GM21381 (cell line): ENCODE results near the gene VASH1.
"Not testable (repeated sequence)": the region's sequence is repeated elsewhere in the genome, so short reads cannot be mapped to it uniquely, and the experiment has no call there.

ENCODE experiments used
- ATAC-seq: cut with Tn5 transposase; IDR thresholded peaks from one replicate; pipeline ENCODE4 v1.9.1; 2021; ENCODE audit warnings: mild to moderate bottlenecking, moderate library complexity; ENCODE audit not compliant: unreplicated experiment

The VASH1 gene

GRCh38 chr14:76761136-76761959, at the start of gene VASH1:
TSS of gene VASH1 (plus strand) at chr14:76761468. CDS start at chr14:76762822, 1,354 bp downstream.
- peak; percentile 77 for ATAC-seq

DNA sequence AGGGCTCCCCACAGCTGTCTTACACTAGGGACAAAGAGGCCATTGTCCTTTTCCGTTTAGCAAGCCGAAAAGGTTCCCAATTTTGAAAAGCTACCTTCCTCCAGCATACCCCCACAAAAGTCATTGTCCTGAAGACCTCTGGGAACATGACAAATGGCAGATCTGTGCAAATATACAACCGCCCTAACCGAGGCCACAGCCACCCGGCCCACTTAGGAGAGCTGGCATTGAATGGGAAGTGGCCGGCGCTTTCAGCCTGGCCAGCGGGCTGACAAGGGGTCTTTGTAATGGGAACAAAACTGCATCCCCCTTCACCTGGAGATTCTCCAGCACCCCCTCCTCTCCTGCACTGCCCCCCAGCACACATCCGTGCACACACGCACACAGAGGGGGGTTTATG, 48.1 kb upstream of the VASH1 start:
- ATAC-seq, result no peak

- no peak for ATAC-seq
Observed at GRCh38 chr14:76714470-76714869, 46.8 kb upstream of the VASH1 start.

DNA sequence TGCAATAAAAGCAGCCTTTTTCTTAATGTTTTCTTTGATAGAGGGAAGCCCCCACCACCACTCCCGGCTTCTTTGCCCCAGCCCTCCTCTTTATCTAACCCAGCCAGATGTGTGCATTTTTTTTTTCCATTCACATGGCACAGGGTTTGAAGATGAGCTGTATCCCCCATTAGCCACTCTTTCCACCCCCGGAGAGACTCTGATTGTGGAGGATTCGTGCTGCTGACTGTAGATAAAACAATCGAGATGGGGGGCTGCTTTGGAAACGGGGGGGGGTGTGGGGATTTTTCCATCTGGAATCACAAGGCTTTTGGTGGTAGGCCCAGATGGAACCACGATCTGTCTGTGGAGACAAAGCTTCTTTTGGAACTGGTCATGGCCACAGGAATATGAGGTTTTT, 46.2 kb upstream of the VASH1 start:
- ATAC-seq, result no peak

GRCh38 chr14:76715511-76716081, 45.7 kb upstream of the VASH1 start:
- no peak for ATAC-seq

- ATAC-seq, result no peak
Observed at GRCh38 chr14:76716285-76716684, 45.0 kb upstream of the VASH1 start.

- ATAC-seq, result no peak
Observed at GRCh38 chr14:76717508-76718290, 43.6 kb upstream of the VASH1 start.

GRCh38 chr14:76718306-76719040, 42.8 kb upstream of the VASH1 start:
- ATAC-seq, result no peak

DNA sequence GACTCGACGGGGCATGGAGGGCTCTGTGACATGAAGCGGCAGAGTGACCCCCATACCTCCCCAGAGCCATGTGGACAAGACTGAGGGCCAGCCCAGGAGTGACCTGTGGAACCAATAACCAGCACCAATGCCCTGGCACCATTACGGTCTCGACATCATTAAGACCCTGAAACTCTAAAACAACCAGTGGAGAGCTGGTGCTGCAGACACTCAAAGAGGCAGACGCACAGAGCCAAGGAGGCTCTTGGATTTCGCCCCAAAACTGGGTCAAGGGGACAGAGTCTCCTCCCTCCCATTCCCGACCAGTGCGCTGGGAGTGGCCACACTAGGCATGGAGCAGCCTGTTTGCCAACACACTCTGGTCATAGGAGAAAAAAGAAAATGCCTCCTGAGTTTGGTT, 41.6 kb upstream of the VASH1 start:
- no peak for ATAC-seq

DNA sequence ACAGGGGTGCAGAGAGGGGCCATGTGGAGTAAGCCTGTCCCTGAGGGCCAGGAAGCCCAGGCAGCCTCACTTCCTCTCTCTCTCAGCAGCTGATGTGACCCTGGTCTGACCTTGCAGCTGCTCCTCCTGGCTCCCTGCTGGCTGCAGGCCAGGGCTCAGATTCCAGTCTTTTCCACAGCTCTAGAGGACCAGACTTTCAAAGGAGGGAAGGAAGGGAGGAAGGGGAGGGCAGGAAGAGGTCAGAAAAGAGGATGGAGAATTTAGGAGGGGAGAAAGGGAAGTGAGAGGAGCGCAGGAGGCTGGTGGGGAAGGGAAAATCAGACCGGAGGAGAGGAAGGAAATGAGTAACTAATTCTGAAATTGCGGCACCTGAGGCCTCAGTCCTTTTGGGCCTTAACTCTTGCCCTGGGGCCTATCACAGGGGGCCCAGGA, 40.9 kb upstream of the VASH1 start:
- no peak for ATAC-seq

DNA sequence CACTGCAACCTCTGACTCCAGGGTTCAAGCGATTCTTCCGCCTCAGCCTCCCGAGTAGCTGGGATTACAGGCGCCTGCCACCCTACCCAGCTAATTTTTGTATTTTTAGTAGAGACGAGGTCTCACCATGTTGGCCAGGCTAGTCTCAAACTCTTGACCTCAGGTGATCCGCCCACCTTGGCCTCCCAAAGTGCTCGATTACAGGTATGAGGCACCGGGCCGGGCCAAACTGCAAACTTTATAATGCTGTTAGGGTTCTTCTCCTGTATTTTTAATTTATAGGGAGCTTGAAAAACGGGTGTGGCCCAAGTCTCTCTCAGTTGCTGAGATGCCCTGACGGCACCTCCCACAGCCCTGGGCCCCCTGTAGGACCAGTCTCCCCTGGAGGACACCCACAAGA, 39.8 kb upstream of the VASH1 start:
- ATAC-seq, result not testable (repeated sequence)

GRCh38 chr14:76724651-76725550, 36.4 kb upstream of the VASH1 start:
- no peak for ATAC-seq

DNA sequence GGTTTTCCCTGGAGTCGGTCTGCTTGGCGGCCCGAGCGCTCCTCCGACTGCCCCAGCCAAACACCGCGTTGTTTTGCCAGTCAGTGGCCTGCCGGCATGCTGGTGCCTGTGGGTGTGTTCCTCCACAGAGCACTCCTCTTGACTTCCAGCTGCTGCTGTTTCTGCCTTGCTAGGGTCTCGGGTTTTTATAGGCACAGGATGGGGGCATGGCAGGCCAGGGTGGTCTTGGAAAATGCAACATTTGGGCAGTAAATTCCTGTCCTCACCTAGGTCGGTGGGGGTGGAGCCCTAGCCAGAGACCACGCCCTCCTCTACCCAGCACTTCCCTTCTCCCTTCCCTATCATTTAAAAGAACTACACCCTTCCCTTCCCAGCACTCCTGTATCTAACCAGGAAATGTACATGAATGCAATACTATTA, 34.7 kb upstream of the VASH1 start:
- no peak for ATAC-seq

DNA sequence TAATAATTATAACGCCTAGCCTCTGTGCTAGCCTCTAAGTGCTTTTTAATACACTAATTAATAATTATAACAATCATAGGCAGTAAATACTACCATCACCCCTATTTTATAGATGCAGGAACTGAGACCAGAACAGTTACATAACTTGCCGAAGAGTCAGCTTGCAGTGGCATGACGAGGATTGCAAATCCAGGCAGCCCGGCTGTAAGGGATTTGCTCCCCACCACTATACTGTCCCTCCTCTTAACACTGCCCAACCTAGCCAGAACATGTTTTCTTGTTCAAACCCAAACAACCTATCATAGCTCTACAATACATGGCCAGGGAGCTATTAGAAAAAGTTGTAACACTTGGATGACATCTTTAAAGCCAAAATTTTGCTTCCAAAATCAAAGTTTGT, 33.9 kb upstream of the VASH1 start:
- ATAC-seq, result no peak

DNA sequence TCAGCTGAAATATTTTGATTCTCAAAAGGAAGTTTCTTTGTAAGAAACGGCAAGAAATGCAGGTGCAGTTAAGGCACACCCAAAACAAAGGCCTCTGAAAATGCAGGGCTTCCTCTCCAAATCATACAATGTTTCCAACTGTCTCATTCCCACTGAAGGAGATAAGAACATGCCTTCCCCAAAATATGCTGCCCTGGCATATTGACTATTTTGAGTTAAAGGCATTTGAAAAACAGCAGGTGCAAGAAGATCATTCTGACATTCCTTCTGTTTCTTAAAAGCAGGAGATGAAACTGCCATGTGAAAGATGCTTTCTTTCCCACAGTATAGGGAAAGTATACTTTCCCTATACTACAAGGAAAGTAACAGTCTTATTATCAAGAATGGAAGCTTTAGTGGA, 33.4 kb upstream of the VASH1 start:
- ATAC-seq, result no peak

DNA sequence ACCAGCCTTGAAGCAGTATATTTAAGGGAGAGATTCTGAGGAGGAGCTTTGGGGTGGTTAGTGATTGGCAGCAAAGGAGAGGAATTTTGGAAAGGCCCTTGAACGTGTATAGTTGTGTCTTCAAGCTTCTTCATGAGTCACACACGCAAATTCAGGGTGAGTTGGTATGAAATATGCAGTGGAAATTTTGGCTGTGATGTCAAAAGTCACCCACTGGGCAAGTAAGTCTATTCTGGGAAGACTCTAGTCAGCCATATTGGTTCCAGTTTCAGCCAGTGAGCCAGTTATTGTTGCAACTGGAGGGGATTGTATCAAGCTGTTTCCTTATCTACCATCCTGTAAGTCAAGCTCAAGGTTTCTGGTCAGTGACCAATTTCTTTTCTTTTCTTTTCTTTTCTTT, 32.0 kb upstream of the VASH1 start:
- no peak for ATAC-seq

DNA sequence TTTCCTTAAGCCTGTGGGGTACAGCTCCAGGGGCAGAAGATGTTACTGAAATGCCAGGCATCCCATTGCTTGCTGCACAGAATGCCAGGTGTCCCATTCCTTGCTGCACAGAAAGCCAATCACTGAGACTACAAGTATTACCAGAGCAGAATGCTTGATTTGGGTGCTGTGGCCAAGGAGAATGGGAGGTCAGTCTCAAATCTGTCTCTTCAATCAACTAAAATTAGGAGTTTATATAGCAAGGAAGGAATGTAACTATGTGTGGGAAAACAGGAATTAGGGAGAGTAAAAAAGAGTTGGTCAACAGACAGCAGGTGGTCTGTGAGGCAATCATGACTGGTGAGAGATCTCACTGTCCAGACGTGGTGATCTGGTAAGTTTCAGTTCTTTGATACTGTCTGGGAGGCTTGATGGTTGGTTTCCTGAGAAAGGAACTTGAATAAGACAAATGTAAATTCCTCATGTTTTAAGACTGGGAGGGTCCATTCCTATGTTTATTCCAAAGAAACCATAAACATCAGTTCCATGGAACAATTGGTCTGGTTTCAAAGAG, 31.2 kb upstream of the VASH1 start:
- no peak for ATAC-seq

DNA sequence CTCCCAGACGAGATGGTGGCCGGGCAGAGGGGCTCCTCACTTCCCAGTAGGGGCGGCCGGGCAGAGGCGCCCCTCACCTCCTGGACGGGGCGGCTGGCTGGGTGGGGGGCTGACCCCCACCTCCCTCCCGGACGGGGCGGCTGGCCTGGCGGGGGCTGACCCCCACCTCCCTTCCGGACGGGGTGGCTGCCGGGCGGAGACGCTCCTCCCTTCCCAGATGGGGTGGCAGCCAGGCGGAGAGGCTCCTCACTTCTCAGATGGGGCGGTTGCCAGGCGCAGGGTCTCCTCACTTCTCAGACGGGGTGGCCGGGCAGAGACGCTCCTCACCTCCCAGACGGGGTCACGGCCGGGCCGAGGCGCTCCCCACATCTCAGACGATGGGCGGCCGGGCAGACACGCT, 26.8 kb upstream of the VASH1 start:
- ATAC-seq, result not testable (repeated sequence)

DNA sequence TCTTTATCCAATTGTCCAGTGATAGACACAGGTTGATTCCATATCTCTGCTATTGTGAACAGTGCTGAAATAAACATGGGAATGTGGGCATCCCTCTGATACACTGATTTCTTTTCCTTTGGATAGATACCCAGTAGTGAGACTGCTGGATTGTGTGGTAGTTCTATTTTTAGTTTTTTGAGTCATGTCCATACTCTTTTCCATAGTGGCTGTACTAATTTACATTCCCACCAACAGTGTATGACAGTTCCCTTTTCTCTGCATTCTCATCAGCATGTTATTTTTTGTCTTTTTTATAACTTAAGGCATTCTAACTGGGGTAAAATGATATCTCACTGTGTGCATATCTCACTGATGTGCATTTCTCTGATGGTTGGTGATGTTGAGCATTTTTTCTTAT, 24.8 kb upstream of the VASH1 start:
- no peak for ATAC-seq

DNA sequence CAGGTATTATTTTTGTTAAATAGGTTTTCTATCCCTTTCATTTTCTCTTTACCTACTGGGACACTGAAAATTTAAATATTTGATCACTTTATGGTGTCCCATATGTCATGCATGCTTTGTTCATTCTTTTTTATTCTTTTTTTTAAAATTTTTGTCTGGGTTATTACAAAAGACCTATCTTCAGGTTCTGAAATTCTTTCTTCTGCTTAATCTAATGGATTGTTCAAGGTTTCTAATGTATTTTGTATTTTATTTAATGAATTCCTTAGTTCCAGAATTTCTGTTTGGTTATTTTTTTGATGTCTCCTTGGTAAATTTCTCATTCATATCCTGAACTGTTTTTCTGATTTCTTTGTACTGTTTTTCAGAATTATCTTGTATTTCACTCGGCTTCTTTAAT, 20.2 kb upstream of the VASH1 start:
- no peak for ATAC-seq
